ENCODE data around the gene GTF3C1.

Gene GTF3C1

DNA sequence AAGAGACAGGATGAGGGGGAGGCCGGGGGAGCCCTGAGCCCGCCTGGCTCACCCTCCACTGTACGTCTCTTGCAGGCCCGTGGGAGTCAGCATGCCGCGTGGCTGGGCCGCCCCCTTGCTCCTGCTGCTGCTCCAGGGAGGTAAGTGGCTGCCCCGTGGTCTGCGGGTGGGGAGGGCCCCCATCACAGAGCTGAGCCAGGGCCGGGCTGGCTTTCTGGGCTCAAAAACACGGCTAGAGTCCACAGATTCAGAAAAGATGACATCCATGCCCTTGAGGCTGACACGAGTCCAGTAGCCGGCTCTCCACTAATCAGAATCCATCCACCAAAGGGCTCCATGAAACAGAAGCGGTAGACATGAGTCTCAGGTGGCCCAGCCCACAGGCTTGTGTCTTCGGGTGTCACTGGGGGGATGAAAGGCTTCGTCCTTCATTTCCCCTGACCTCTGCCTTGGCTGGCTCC, 119.7 kb downstream of the GTF3C1 start:
- Mint-ChIP-seq H3K9me3 (no peaks in the 10 kb centered on the region), H3K27ac (peak overlapping the region in 1 of 2 donors; percentile 59), H3K27me3 (no peaks in the 10 kb centered on the region), H3K4me3 (peak overlapping the region in 1 of 2 donors; percentile 21), H3K4me1 (peaks cover 78% of the 10 kb centered on the region)
- DNase-seq (peak in 1 of 2 donors; percentile 0), ATAC-seq (no peak)

GRCh38 chr16:27429330-27429871, 120.3 kb downstream of the GTF3C1 start:
- Mint-ChIP-seq H3K9me3 (no peaks in the 10 kb centered on the region), H3K27ac (peak overlapping the region; percentile 76 to 80), H3K27me3 (no peaks in the 10 kb centered on the region), H3K4me1 (peaks cover 84% of the 10 kb centered on the region), H3K4me3 (peak overlapping the region; percentile 33 to 56)
- DNase-seq (no peak), ATAC-seq (no peak)

- Mint-ChIP-seq H3K4me3 (peak overlapping the region; percentile 37 to 62), H3K9me3 (no peaks in the 10 kb centered on the region), H3K27ac (peak overlapping the region; percentile 57 to 63), H3K4me1 (peaks cover 96% of the 10 kb centered on the region), H3K27me3 (no peaks in the 10 kb centered on the region)
- ATAC-seq (no peak), DNase-seq (peak in 1 of 2 donors; percentile 1)
Measured at GRCh38 chr16:27428026-27428785, 121.5 kb downstream of the GTF3C1 start.

- Mint-ChIP-seq H3K27ac (peak overlapping the region; percentile 48 to 90), H3K27me3 (no peaks in the 10 kb centered on the region), H3K9me3 (peaks cover under 1 to 1% of the 10 kb centered on the region in 2 donors), H3K4me1 (peaks cover 91% of the 10 kb centered on the region), H3K4me3 (peak overlapping the region; percentile 69)
- ATAC-seq (no peak), DNase-seq (no peak)
Measured at GRCh38 chr16:27427538-27427937, 122.2 kb downstream of the GTF3C1 start.

GRCh38 chr16:27426423-27427408, 123.0 kb downstream of the GTF3C1 start:
- peak; percentile 67 to 82 for DNase-seq
- peak overlapping the region; percentile 69 for H3K4me3 Mint-ChIP-seq

DNA sequence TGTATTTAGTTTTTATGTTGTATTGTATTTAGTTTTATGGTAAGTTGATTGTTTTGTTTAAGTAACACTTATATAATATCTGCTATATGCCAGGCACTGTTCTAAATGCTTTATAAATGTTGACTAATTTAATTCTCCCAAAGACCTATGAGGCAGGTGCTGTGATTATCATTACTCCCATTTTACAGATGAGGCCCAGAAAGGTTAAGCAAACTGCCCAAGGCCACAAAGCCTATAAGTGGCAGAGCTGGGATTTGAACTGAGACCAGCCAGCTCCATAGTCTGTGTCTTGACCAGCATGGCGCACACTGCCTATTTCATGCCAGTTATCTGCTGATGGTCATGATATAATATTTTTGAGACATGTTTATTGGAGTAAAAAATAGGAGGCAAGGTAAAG, 123.8 kb downstream of the GTF3C1 start:
- H3K27me3 Mint-ChIP-seq = no peaks in the 10 kb centered on the region
- H3K9me3 Mint-ChIP-seq = peaks cover 11 to 12% of the 10 kb centered on the region in 2 donors
- H3K4me3 Mint-ChIP-seq = peak overlapping the region; percentile 69
- no peak for DNase-seq
- peaks cover 88% of the 10 kb centered on the region for H3K4me1 Mint-ChIP-seq
- H3K27ac Mint-ChIP-seq = peak overlapping the region; percentile 88 to 90
- no peak for ATAC-seq

More at GRCh38 chr16:27426423-27427408, 123.0 kb downstream of the GTF3C1 start:
- ATAC-seq = peak; percentile 95
- Mint-ChIP-seq H3K9me3 (peaks cover 8 to 9% of the 10 kb centered on the region in 2 donors), H3K27me3 (no peaks in the 10 kb centered on the region), H3K4me1 (peaks cover 89% of the 10 kb centered on the region), H3K27ac (peak overlapping the region; percentile 88 to 90)

- no peaks in the 10 kb centered on the region for H3K27me3 Mint-ChIP-seq
- H3K9me3 Mint-ChIP-seq = peaks cover 20 to 22% of the 10 kb centered on the region in 2 donors
- peak overlapping the region; percentile 34 to 86 for H3K27ac Mint-ChIP-seq
- peak overlapping the region; percentile 10 to 56 for H3K4me3 Mint-ChIP-seq
- peak; percentile 0 to 10 for DNase-seq
- H3K4me1 Mint-ChIP-seq = peaks cover 88% of the 10 kb centered on the region
- no peak for ATAC-seq
Measured at GRCh38 chr16:27424772-27425498, 124.8 kb downstream of the GTF3C1 start.

- Mint-ChIP-seq H3K27me3 (no peaks in the 10 kb centered on the region), H3K4me3 (peak overlapping the region in 1 of 2 donors; percentile 27), H3K9me3 (peaks cover 22 to 25% of the 10 kb centered on the region in 2 donors), H3K27ac (peak overlapping the region in 1 of 2 donors; percentile 42), H3K4me1 (peaks cover 71% of the 10 kb centered on the region)
- ATAC-seq (no peak), DNase-seq (no peak)
Measured at GRCh38 chr16:27421961-27422740, 127.6 kb downstream of the GTF3C1 start.

- Mint-ChIP-seq H3K9me3 (peaks cover 39% of the 10 kb centered on the region in 2 donors), H3K4me1 (peaks cover 73% of the 10 kb centered on the region), H3K4me3 (peak overlapping the region; percentile 38 to 62), H3K27ac (peak overlapping the region; percentile 82 to 93), H3K27me3 (no peaks in the 10 kb centered on the region)
- peak in 1 of 2 donors; percentile 61 for DNase-seq
- peak; percentile 95 for ATAC-seq
Measured at GRCh38 chr16:27417047-27417671, 132.6 kb downstream of the GTF3C1 start.

DNA sequence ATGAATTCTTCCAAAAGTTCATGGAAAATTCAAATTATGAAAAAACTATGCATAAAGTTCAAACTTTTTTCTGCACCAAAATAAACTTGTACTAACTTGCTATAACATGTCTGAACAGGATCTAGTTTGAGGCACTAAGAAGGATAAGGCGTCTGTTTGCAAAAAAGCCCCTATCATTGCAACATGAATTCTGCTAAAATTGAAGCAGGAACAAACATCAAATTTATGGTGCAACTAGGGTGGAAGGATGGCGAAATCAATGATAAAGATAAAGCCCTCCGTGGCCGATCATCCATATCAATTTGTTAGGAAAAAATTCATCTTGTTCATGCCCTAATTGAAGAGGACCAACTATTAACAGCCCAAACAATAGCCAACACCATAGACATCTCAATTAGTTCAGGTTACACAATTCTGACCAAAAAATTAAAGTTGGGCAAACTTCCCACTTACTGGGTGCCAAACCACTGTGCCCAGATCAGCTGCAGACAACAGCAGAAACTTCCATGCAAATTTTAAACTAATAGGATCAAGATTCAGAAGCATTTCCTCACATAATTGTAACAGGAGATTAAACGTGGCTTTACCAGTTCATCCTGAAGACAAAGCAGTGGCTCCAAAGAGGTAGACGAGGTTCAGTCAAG, 134.8 kb downstream of the GTF3C1 start:
- peak overlapping the region; percentile 49 to 53 for H3K4me3 Mint-ChIP-seq
- no peak for ATAC-seq
- no peaks in the 10 kb centered on the region for H3K27me3 Mint-ChIP-seq
- peak overlapping the region; percentile 29 to 89 for H3K27ac Mint-ChIP-seq
- DNase-seq = no peak
- peaks cover 30% of the 10 kb centered on the region in 2 donors for H3K9me3 Mint-ChIP-seq
- H3K4me1 Mint-ChIP-seq = peaks cover 78% of the 10 kb centered on the region

GRCh38 chr16:27413956-27414355, 135.8 kb downstream of the GTF3C1 start:
- H3K4me3 Mint-ChIP-seq = peak overlapping the region; percentile 68 to 70
- peak overlapping the region in 1 of 2 donors; percentile 86 for H3K27ac Mint-ChIP-seq
- ATAC-seq (no peak), DNase-seq (no peak)
- H3K4me1 Mint-ChIP-seq = peaks cover 79% of the 10 kb centered on the region
- peaks cover 26 to 30% of the 10 kb centered on the region in 2 donors for H3K9me3 Mint-ChIP-seq
- no peaks in the 10 kb centered on the region for H3K27me3 Mint-ChIP-seq

GRCh38 chr16:27410761-27411160, 139.0 kb downstream of the GTF3C1 start:
- Mint-ChIP-seq H3K4me1 (peaks cover 93% of the 10 kb centered on the region), H3K27ac (peak overlapping the region in 1 of 2 donors; percentile 48)

More at GRCh38 chr16:27410761-27411160, 139.0 kb downstream of the GTF3C1 start:
- ATAC-seq (no peak), DNase-seq (no peak)
- Mint-ChIP-seq H3K27me3 (no peaks in the 10 kb centered on the region), H3K9me3 (peaks cover 18 to 22% of the 10 kb centered on the region in 2 donors), H3K4me3 (peak overlapping the region; percentile 47 to 70)
